K562 (cell line): ENCODE data around the gene SNIP1. TPM values are rescaled to one million over a fixed set of nuclear protein-coding genes. Genes with fewer than 3 reads are reported as not detected.

Experiments
- ARNT ChIP-seq, 2 experiments: fragments of 450-650 bp; IDR thresholded peaks; 2 replicates each; pipeline ENCODE4 v1.6.1; 2016; ENCODE audit warnings: mild to moderate bottlenecking in 1 of 2
- CCAR2 ChIP-seq: fragments of 200-400 bp; formaldehyde crosslinking; IDR thresholded peaks from 2 replicates; pipeline ENCODE4 v1.6.1; 2017; ENCODE audit warnings: mild to moderate bottlenecking, low read depth, low read length
- CTCFL ChIP-seq: IDR thresholded peaks from 2 replicates; pipeline ENCODE4 v1.6.1; 2011; ENCODE audit warnings: borderline replicate concordance, low read depth, mild to moderate bottlenecking, moderate library complexity, low read length; ENCODE audit not compliant: insufficient read depth, poor library complexity, severe bottlenecking
- HOXB6 ChIP-seq: fragments of 250-450 bp; sonication (Bioruptor Pico); IDR thresholded peaks from 2 replicates; pipeline ENCODE4 v1.5.1; 2022; ENCODE audit warnings: mild to moderate bottlenecking, borderline replicate concordance
- POLR3G ChIP-seq: IDR thresholded peaks from 2 replicates; pipeline ENCODE4 v1.6.1; 2011; ENCODE audit not compliant: insufficient read length, insufficient replicate concordance; ENCODE audit errors: extremely low read depth
- SLC30A9 ChIP-seq: fragments of 250-450 bp; sonication (Bioruptor Pico); IDR thresholded peaks from 2 replicates; pipeline ENCODE4 v1.8.0; 2022; ENCODE audit warnings: mild to moderate bottlenecking, moderate library complexity
- SRF ChIP-seq, 2 experiments: fragments of 250-450, 450-650 bp in 1 of 2; sonication (Bioruptor Pico) in 1 of 2; sonication (generic) in 1 of 2; formaldehyde crosslinking; IDR thresholded peaks; 2 replicates each; pipeline versions ENCODE4 v1.5.0 to v1.5.1; 2020 to 2022; ENCODE audit warnings: mild to moderate bottlenecking in 1 of 2, missing genetic modification reagents in 1 of 2
- TOE1 ChIP-seq, 2 experiments: fragments of 450-650 bp in 1 of 2; sonication (generic) in 1 of 2; formaldehyde crosslinking in 1 of 2; IDR thresholded peaks; 2 replicates each; pipeline versions ENCODE4 v1.7.1 to v1.8.0; 2016 to 2022; ENCODE audit warnings: borderline replicate concordance in 2 of 2, mild to moderate bottlenecking in 2 of 2, antibody characterized with exemption in 1 of 2, inconsistent platforms in 1 of 2, low read depth in 1 of 2, missing genetic modification reagents in 1 of 2, moderate library complexity in 1 of 2
- TRIM25 ChIP-seq: fragments of 450-650 bp; IDR thresholded peaks from 2 replicates; pipeline ENCODE4 v1.7.0; 2016; ENCODE audit warnings: borderline replicate concordance
- ZNF23 ChIP-seq: fragments of 250-450 bp; sonication (Bioruptor Pico); IDR thresholded peaks from 2 replicates; pipeline ENCODE4 v1.4.0; 2020; ENCODE audit warnings: mild to moderate bottlenecking
- ZNF407 ChIP-seq: fragments of 450-650 bp; IDR thresholded peaks from 2 replicates; pipeline ENCODE4 v1.6.1; 2016; ENCODE audit warnings: low read depth
- ZNF436 ChIP-seq: fragments of 250-450, 450-650 bp; sonication (Bioruptor Pico); formaldehyde crosslinking; IDR thresholded peaks from 2 replicates; pipeline ENCODE4 v1.7.0; 2020; ENCODE audit warnings: mild to moderate bottlenecking
- ZNF655 ChIP-seq: fragments of 250-450 bp; sonication (Bioruptor Pico); IDR thresholded peaks from 2 replicates; pipeline ENCODE4 v1.5.0; 2021
- polyA plus RNA-seq, 8 experiments: library from polyadenylated mRNA; depleted of rRNA in 4 of 8; stranded (reverse) in 5 of 8; unstranded in 3 of 8; fragments of >200 nt; fragmentation: Nextera tagmentation in 2 of 8; fragmentation: Illumina TruSeq in 1 of 8; extraction: Ambion mirVana in 2 of 8; extraction: Trizol in 1 of 8; gene quantifications; 2 replicates each; pipeline versions ENCODE4 v1.2.1 to v1.2.3, GENCODE V29; 2011 to 2014; ENCODE audit warnings: inconsistent platforms in 1 of 8, missing spikeins in 1 of 8
- total RNA-seq, 7 experiments: library from RNA; depleted of rRNA in 6 of 7; stranded (reverse); fragments of >200 nt in 6 of 7; fragmentation: Illumina TruSeq in 2 of 7; extraction: Trizol in 2 of 7; gene quantifications; 2 replicates each; pipeline versions ENCODE4 v1.2.1 to v1.2.3, GENCODE V29; 2011 to 2021; ENCODE audit warnings: low replicate concordance in 1 of 7

Gene SNIP1
- total and polyA plus RNA-seq, 9 of the 15 experiments (the other 6 are each of a cell fraction or from before 2014, with no cell fraction given): 2.9 to 25.9 (median 14.6) TPM

GRCh38 chr1:37560401-37561132 is 6.5 kb upstream of the SNIP1 start (continued):
- TF ChIP-seq TRIM25 (no peak), SLC30A9 (CRISPR knock-in tag) (no peak), ZNF436 (CRISPR knock-in tag) (no peak), CTCFL (no peak), ZNF23 (CRISPR knock-in tag) (no peak), ZNF407 (no peak), ARNT (IDR thresholded peaks at IDR 0.05) (no peak), SRF (CRISPR knock-in tag; IDR thresholded peaks at IDR 0.05) (no peak), CCAR2 (no peak), TOE1 (IDR thresholded peaks at IDR 0.05; ENCODE audit: borderline replicate concordance) (no peak), TOE1 (CRISPR knock-in tag; IDR thresholded peaks at IDR 0.05; ENCODE audit: borderline replicate concordance, low read depth) (no peak), POLR3G (no peak), ZNF655 (no peak), HOXB6 (CRISPR knock-in tag) (no peak)
